Transverse colon (tissue), 4 donors: ENCODE results near the gene FBXO40. TPM values are rescaled to one million over a fixed set of nuclear protein-coding genes. Genes with fewer than 3 reads are reported as not detected.
"Not testable (repeated sequence)": the region's sequence is repeated elsewhere in the genome, so short reads cannot be mapped to it uniquely, and the experiment has no call there.

Source experiments
- DNase-seq: peaks from one replicate; pipeline ENCODE4 v3.0.0-alpha.2; 2019
- H3K27ac ChIP-seq, 4 donors: fragments of 200-600 bp; sonication (generic); 2 replicates each; pipeline ENCODE4 v1.5.1; 2016 to 2018; ENCODE audit warnings: inconsistent platforms in 4 of 4
- H3K27me3 ChIP-seq: fragments of 200-600 bp; sonication (generic); 2 replicates; pipeline ENCODE4 v1.5.1; 2017; ENCODE audit warnings: inconsistent platforms
- H3K36me3 ChIP-seq, 4 donors: fragments of 200-600 bp; sonication (generic); 2 replicates each; pipeline ENCODE4 v1.5.1; 2017 to 2019; ENCODE audit warnings: inconsistent platforms in 4 of 4
- H3K4me1 ChIP-seq, 4 donors: fragments of 200-600 bp; sonication (generic); 2 replicates each; pipeline ENCODE4 v1.5.1; 2017 to 2020; ENCODE audit warnings: inconsistent platforms in 4 of 4
- H3K4me3 ChIP-seq, 4 donors: fragments of 200-600 bp; sonication (generic); 1 replicate in 1 of 4; 2 replicates in 3 of 4; pipeline versions ENCODE4 v1.5.1 to v1.6.1; 2017 to 2019; ENCODE audit warnings: inconsistent platforms in 4 of 4
- H3K9me3 ChIP-seq, 2 donors: fragments of 200-600 bp; sonication (generic); 2 replicates each; pipeline ENCODE4 v1.5.1; 2017 to 2019; ENCODE audit warnings: inconsistent platforms in 2 of 2
- CTCF ChIP-seq, 5 experiments: fragments of 200-600 bp in 3 of 5; fragments of 450-650 bp in 2 of 5; sonication (generic) in 3 of 5; IDR thresholded peaks; 1 replicate in 2 of 5; 2 replicates in 3 of 5; pipeline ENCODE4 v1.5.1; 2016 to 2017; ENCODE audit warnings: antibody characterized with exemption in 5 of 5, inconsistent platforms in 3 of 5, mild to moderate bottlenecking in 2 of 5, moderate library complexity in 1 of 5
- EP300 ChIP-seq: sonication (generic); formaldehyde crosslinking; IDR thresholded peaks from one replicate; pipeline ENCODE4 v1.6.1; 2017; ENCODE audit warnings: antibody characterized with exemption, low read depth
- POLR2A ChIP-seq: fragments of 450-650 bp; IDR thresholded peaks from one replicate; pipeline ENCODE4 v1.6.1; 2016; ENCODE audit warnings: antibody characterized with exemption, mild to moderate bottlenecking, moderate library complexity
- POLR2AphosphoS5 ChIP-seq, 3 donors: sonication (generic); formaldehyde crosslinking; IDR thresholded peaks; one replicate each; pipeline ENCODE4 v1.6.1; 2016; ENCODE audit warnings: antibody characterized with exemption in 3 of 3
- WGBS, 2 donors: methylation state at CpG; one replicate each; pipeline ENCODE4 v1.1.5; 2018; ENCODE audit warnings: low coverage in 1 of 2; 5-methylcytosine and 5-hydroxymethylcytosine counted together
- in situ Hi-C, 4 donors: fragments of 200-750 bp; cut with MboI; loops; one replicate each; pipeline versions ENCODE4 v1.15.0 to v1.15.1; 2017; ENCODE audit warnings: low sequenced_read_pairs in 3 of 4, low pct_ligation_motif_present in 1 of 4, low pct_unique_long_range_greater_than_20kb in 1 of 4
- intact Hi-C: fragments of 100-400 bp; cut with DNase I; formaldehyde crosslinking; loops from one replicate; pipeline ENCODE4 v1.15.1; 2023; ENCODE audit warnings: low total_unique reads
- total RNA-seq, 4 donors: library from RNA; depleted of rRNA; stranded (reverse); fragments of >200 nt; gene quantifications; one replicate each; pipeline ENCODE4 v1.1.0, GENCODE V29; 2016

Gene FBXO40
- total RNA-seq, 4 donors from 2014 or later: not detected

- H3K9me3 ChIP-seq: no peaks in the 10 kb centered on the region
- H3K4me1 ChIP-seq: no peaks in the 10 kb centered on the region
- TF ChIP-seq POLR2AphosphoS5 (IDR thresholded peaks at IDR 0.05) (no peak), POLR2A (no peak), CTCF (IDR thresholded peaks at IDR 0.05) (no peak), EP300 (no peak)
- in situ Hi-C loops (no loop called here), intact Hi-C loops (no loop called here)
- H3K36me3 ChIP-seq: no peaks in the 10 kb centered on the region
- no peak for DNase-seq
- no peak overlapping the region for H3K27ac ChIP-seq
- no peaks in the 10 kb centered on the region for H3K27me3 ChIP-seq
- H3K4me3 ChIP-seq: no peak overlapping the region
- WGBS, 2 donors: 67 to 90% methylated on average over 1 to 2 of the region's 2 CpGs
These were observed 1.7 kb downstream of the FBXO40 start for GRCh38 chr3:121594850-121595249.

GRCh38 chr3:121595765-121596406 is 2.7 kb downstream of the FBXO40 start:
- TF ChIP-seq EP300: no peak
- no peak for TF ChIP-seq CTCF (IDR thresholded peaks at IDR 0.05)
- TF ChIP-seq POLR2AphosphoS5 (IDR thresholded peaks at IDR 0.05): no peak
- TF ChIP-seq POLR2A: no peak
- Histone ChIP-seq H3K4me3 (no peak overlapping the region), H3K9me3 (no peaks in the 10 kb centered on the region), H3K4me1 (no peaks in the 10 kb centered on the region), H3K27ac (no peak overlapping the region), H3K36me3 (no peaks in the 10 kb centered on the region), H3K27me3 (no peaks in the 10 kb centered on the region)
- intact Hi-C loops: no loop called here
- 83 to 86% methylated on average over 2 to 4 of the region's 4 CpGs for WGBS, 2 donors
- DNase-seq: no peak
- in situ Hi-C loops: no loop called here

- no peaks in the 10 kb centered on the region for H3K27me3 ChIP-seq
- H3K36me3 ChIP-seq: no peaks in the 10 kb centered on the region
- 82 to 100% methylated on average over 1 to 2 of the region's 2 CpGs for WGBS, 2 donors
- intact Hi-C loops (no loop called here), in situ Hi-C loops (no loop called here)
- H3K9me3 ChIP-seq: no peaks in the 10 kb centered on the region
- H3K4me1 ChIP-seq: no peaks in the 10 kb centered on the region
- H3K27ac ChIP-seq: no peak overlapping the region
- H3K4me3 ChIP-seq: no peak overlapping the region
- no peak for DNase-seq
- TF ChIP-seq POLR2A (no peak), POLR2AphosphoS5 (IDR thresholded peaks at IDR 0.05) (no peak), CTCF (IDR thresholded peaks at IDR 0.05) (no peak), EP300 (no peak)
These were observed 5.4 kb downstream of the FBXO40 start for GRCh38 chr3:121598564-121598963.

- H3K4me3 ChIP-seq, DNase-seq, H3K36me3 ChIP-seq, H3K4me1 ChIP-seq, H3K27me3 ChIP-seq, H3K27ac ChIP-seq, in situ Hi-C loops, intact Hi-C loops, H3K9me3 ChIP-seq: not testable (repeated sequence)
- 67 to 92% methylated on average over 2 of the region's 2 CpGs for WGBS, 2 donors
These were observed 6.7 kb downstream of the FBXO40 start for GRCh38 chr3:121599900-121600299.
